Gastrocnemius medialis (tissue), 4 donors: Measurements from ENCODE around the gene SYCE3. TPM values are rescaled to one million over a fixed set of nuclear protein-coding genes. Genes with fewer than 3 reads are reported as not detected.

Experiments
- ATAC-seq, 2 donors: fragments of 150-250 bp; one replicate each; pipeline ENCODE4 v1.9.1; 2016
- DNase-seq, 2 donors: peaks; one replicate each; pipeline ENCODE4 v3.0.0-alpha.2; 2019
- H3K27ac ChIP-seq, 4 donors: fragments of 200-600 bp; sonication (generic); 1 replicate in 1 of 4; 2 replicates in 3 of 4; pipeline ENCODE4 v1.5.1; 2016 to 2018; ENCODE audit warnings: mild to moderate bottlenecking in 2 of 4, moderate library complexity in 1 of 4
- H3K27me3 ChIP-seq, 3 donors: fragments of 200-600 bp; sonication (generic) in 2 of 3; 1 replicate in 1 of 3; 2 replicates in 2 of 3; pipeline versions ENCODE4 v1.5.1 to v1.6.0; 2016 to 2019; ENCODE audit warnings: mild to moderate bottlenecking in 1 of 3, moderate library complexity in 1 of 3
- H3K36me3 ChIP-seq, 2 donors: fragments of 200-600 bp; sonication (generic) in 1 of 2; one replicate each; pipeline ENCODE4 v1.5.1; 2017 to 2018
- H3K4me1 ChIP-seq, 2 donors: fragments of 200-600 bp; sonication (generic) in 1 of 2; one replicate each; pipeline ENCODE4 v1.5.1; 2016 to 2017; ENCODE audit warnings: mild to moderate bottlenecking in 2 of 2
- H3K4me3 ChIP-seq, 4 donors: fragments of 200-600 bp; sonication (generic) in 3 of 4; 1 replicate in 1 of 4; 2 replicates in 3 of 4; pipeline ENCODE4 v1.5.1; 2016 to 2019; ENCODE audit warnings: mild to moderate bottlenecking in 2 of 4
- H3K9me3 ChIP-seq, 3 donors: fragments of 200-600 bp; sonication (generic) in 2 of 3; 1 replicate in 1 of 3; 2 replicates in 2 of 3; pipeline ENCODE4 v1.5.1; 2016 to 2019
- POLR2A ChIP-seq, 2 donors: fragments of 450-650 bp; IDR thresholded peaks; one replicate each; pipeline ENCODE4 v1.6.1; 2017; ENCODE audit warnings: antibody characterized with exemption in 2 of 2, mild to moderate bottlenecking in 2 of 2, moderate library complexity in 2 of 2
- in situ Hi-C, 4 donors: fragments of 200-750 bp; cut with MboI; loops; one replicate each; pipeline versions ENCODE4 v1.15.0 to v1.8.0; 2017; ENCODE audit warnings: low sequenced_read_pairs in 4 of 4
- intact Hi-C: fragments of 100-400 bp; cut with DNase I; formaldehyde crosslinking; loops from one replicate; pipeline ENCODE4 v1.15.1; 2023; ENCODE audit warnings: low total_unique reads
- total RNA-seq, 4 donors: library from RNA; depleted of rRNA; stranded (reverse); fragments of >200 nt; gene quantifications; one replicate each; pipeline versions ENCODE4 v1.1.0 to v1.2.3, GENCODE V29; 2016
- TF ChIP-seq, protein P1 (sequence below), 5 experiments: fragments of 450-650 bp in 3 of 5; fragments of 200-600 bp in 2 of 5; sonication (generic) in 2 of 5; IDR thresholded peaks in 4 of 5; conservative IDR thresholded peaks in 1 of 5; 1 replicate in 4 of 5; 2 replicates in 1 of 5; pipeline ENCODE4 v1.5.1; 2016 to 2019; ENCODE audit warnings: antibody characterized with exemption in 5 of 5, mild to moderate bottlenecking in 3 of 5, moderate library complexity in 3 of 5

SYCE3 gene
- total RNA-seq, 4 donors from 2014 or later: not detected

DNA sequence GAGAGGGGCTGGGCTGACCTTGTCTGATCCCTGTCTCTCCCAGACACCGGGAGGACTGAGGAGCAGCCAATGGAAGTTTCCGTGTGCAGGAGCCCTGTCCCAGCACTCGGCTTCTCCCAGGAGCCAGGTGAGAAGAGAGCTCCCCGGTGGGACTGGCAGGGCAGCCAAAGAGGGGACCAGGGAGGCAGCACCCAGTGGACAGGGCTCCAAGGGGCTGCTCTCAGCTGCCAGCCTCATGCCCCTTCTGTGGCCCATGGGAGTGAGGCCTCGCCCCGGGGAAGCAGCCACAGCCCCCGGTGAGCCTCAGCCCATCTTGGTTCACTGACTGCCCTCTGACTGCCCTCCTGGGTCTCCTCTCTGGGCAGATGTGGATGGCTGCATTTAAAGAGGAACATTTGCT lies 44.1 kb downstream of the SYCE3 start:
- no peaks in the 10 kb centered on the region for H3K9me3 ChIP-seq
- in situ Hi-C loops (no loop called here), intact Hi-C loops (no loop called here)
- ATAC-seq (no peak), DNase-seq (no peak)
- no peaks in the 10 kb centered on the region for H3K4me1 ChIP-seq
- no peak overlapping the region for H3K4me3 ChIP-seq
- TF ChIP-seq POLR2A (IDR thresholded peaks at IDR 0.05): no peak
- TF ChIP-seq, protein P1, sequence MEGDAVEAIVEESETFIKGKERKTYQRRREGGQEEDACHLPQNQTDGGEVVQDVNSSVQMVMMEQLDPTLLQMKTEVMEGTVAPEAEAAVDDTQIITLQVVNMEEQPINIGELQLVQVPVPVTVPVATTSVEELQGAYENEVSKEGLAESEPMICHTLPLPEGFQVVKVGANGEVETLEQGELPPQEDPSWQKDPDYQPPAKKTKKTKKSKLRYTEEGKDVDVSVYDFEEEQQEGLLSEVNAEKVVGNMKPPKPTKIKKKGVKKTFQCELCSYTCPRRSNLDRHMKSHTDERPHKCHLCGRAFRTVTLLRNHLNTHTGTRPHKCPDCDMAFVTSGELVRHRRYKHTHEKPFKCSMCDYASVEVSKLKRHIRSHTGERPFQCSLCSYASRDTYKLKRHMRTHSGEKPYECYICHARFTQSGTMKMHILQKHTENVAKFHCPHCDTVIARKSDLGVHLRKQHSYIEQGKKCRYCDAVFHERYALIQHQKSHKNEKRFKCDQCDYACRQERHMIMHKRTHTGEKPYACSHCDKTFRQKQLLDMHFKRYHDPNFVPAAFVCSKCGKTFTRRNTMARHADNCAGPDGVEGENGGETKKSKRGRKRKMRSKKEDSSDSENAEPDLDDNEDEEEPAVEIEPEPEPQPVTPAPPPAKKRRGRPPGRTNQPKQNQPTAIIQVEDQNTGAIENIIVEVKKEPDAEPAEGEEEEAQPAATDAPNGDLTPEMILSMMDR (IDR thresholded peaks at IDR 0.05 in 4 of 5, conservative IDR thresholded peaks at IDR 0.05 in 1 of 5): no peak
- H3K27ac ChIP-seq: no peak overlapping the region
- peaks cover 0 to 58% of the 10 kb centered on the region in 2 donors for H3K36me3 ChIP-seq
- H3K27me3 ChIP-seq: no peaks in the 10 kb centered on the region

- Histone ChIP-seq H3K9me3 (no peaks in the 10 kb centered on the region), H3K4me1 (no peaks in the 10 kb centered on the region), H3K36me3 (peaks cover 0 to 49% of the 10 kb centered on the region in 2 donors), H3K27ac (no peak overlapping the region), H3K27me3 (no peaks in the 10 kb centered on the region), H3K4me3 (no peak overlapping the region)
- TF ChIP-seq, protein P1 (IDR thresholded peaks at IDR 0.05 in 4 of 5, conservative IDR thresholded peaks at IDR 0.05 in 1 of 5): no peak
- TF ChIP-seq POLR2A (IDR thresholded peaks at IDR 0.05): no peak
- intact Hi-C loops (no loop called here), in situ Hi-C loops (no loop called here)
- DNase-seq: no peak
- no peak for ATAC-seq
These were observed 45.0 kb downstream of the SYCE3 start for GRCh38 chr22:50517495-50518260.

DNA sequence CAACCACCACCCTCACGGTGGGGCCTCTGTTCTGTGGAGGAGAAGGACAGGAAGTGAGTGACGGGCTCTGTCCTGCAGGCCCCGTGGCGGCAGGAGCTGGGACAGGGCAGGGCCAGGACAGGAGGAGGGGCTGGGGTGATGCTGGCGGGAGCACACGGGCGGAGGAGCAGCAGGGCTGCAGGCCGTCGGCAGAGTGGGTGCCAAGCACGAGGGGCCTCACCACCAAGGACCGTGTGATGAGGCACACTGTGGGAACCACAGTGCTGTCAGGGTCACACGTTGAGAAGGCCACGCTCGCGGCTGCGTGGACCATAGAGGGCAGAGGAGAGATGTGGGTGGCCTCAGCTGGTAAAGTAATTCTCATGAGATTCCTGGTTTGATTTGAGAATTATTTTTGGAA lies 45.8 kb downstream of the SYCE3 start:
- ATAC-seq: no peak
- no peaks in the 10 kb centered on the region for H3K9me3 ChIP-seq
- TF ChIP-seq POLR2A (IDR thresholded peaks at IDR 0.05): no peak
- TF ChIP-seq, protein P1 (IDR thresholded peaks at IDR 0.05 in 4 of 5, conservative IDR thresholded peaks at IDR 0.05 in 1 of 5): no peak
- no peaks in the 10 kb centered on the region for H3K27me3 ChIP-seq
- H3K4me3 ChIP-seq: no peak overlapping the region
- intact Hi-C loops (no loop called here), in situ Hi-C loops (no loop called here)
- DNase-seq: no peak
- H3K36me3 ChIP-seq: peaks cover 0 to 43% of the 10 kb centered on the region in 2 donors
- no peaks in the 10 kb centered on the region for H3K4me1 ChIP-seq
- no peak overlapping the region for H3K27ac ChIP-seq

GRCh38 chr22:50516068-50516467 lies 46.7 kb downstream of the SYCE3 start:
- Histone ChIP-seq H3K4me1 (no peaks in the 10 kb centered on the region), H3K4me3 (no peak overlapping the region), H3K9me3 (no peaks in the 10 kb centered on the region), H3K36me3 (peaks cover 0 to 34% of the 10 kb centered on the region in 2 donors), H3K27ac (no peak overlapping the region), H3K27me3 (no peaks in the 10 kb centered on the region)
- ATAC-seq (no peak), DNase-seq (no peak)
- intact Hi-C loops: no loop called here
- TF ChIP-seq, protein P1 (IDR thresholded peaks at IDR 0.05 in 4 of 5, conservative IDR thresholded peaks at IDR 0.05 in 1 of 5): no peak
- no peak for TF ChIP-seq POLR2A (IDR thresholded peaks at IDR 0.05)
- in situ Hi-C loops: no loop called here
